Activated CD4-positive, alpha-beta T cell treated with anti-CD3 and anti-CD28 coated beads for 36 hours (primary cell): ENCODE data around the gene EIF2S3B. TPM values are rescaled to one million over a fixed set of nuclear protein-coding genes. Genes with fewer than 3 reads are reported as not detected.

Source experiments
- ATAC-seq: fragments of 200-7000 bp; cut with Tn5 transposase; one replicate; pipeline ENCODE4 v1.10.0; 2021; ENCODE audit warnings: mild to moderate bottlenecking, moderate library complexity
- CTCF ChIA-PET: fragments of 350-600 bp; sonication (Branson Sonifier 250); formaldehyde crosslinking; loops from one replicate; lab custom pipeline; 2021; ENCODE audit warnings: antibody characterized with exemption; lab: Charles Lee
- POLR2A ChIA-PET: fragments of 350-600 bp; sonication (Branson Sonifier 250); formaldehyde crosslinking; loops from one replicate; lab custom pipeline; 2021; ENCODE audit warnings: antibody characterized with exemption, inconsistent platforms; lab: Charles Lee
- DNase-seq: peaks from one replicate; pipeline ENCODE4 v3.0.0-alpha.2; 2020
- H3K27ac Mint-ChIP-seq: one replicate; pipeline ENCODE4 v1.8.0; 2021; ENCODE audit warnings: mixed read lengths
- H3K27me3 Mint-ChIP-seq: one replicate; pipeline ENCODE4 v1.8.0; 2021; ENCODE audit warnings: mixed read lengths
- H3K36me3 Mint-ChIP-seq: one replicate; pipeline ENCODE4 v1.8.0; 2021; ENCODE audit warnings: low read depth, mixed read lengths
- H3K4me1 Mint-ChIP-seq: one replicate; pipeline ENCODE4 v1.8.0; 2021; ENCODE audit warnings: mixed read lengths
- H3K4me3 Mint-ChIP-seq: one replicate; pipeline ENCODE4 v1.8.0; 2021; ENCODE audit warnings: mild to moderate bottlenecking, moderate library complexity, mixed read lengths
- H3K9me3 Mint-ChIP-seq: one replicate; pipeline ENCODE4 v1.8.0; 2021; ENCODE audit warnings: low read depth, mixed read lengths
- intact Hi-C, 2 experiments: fragments of 100-400 bp; cut with DNase I in 1 of 2; cut with micrococcal nuclease in 1 of 2; formaldehyde crosslinking; loops; one replicate each; pipeline versions ENCODE4 v1.14.2 to v1.15.1; 2022 to 2024; cut with DNase I, micrococcal nuclease
- total RNA-seq, 2 experiments: library from RNA; stranded (reverse); gene quantifications; one replicate each; pipeline ENCODE4 v1.2.3, GENCODE V29; 2021

Gene EIF2S3B
- total RNA-seq, 2 experiments from 2014 or later, result 1.3 to 1.8 TPM

GRCh38 chr12:10503460-10503859, 2.2 kb upstream of the EIF2S3B start:
- ATAC-seq (peak; percentile 66), DNase-seq (no peak)
- no peak overlapping the region for H3K4me3 Mint-ChIP-seq
- H3K9me3 Mint-ChIP-seq, result no peaks in the 10 kb centered on the region
- ChIA-PET CTCF (no interaction called here), POLR2A (no interaction called here)
- intact Hi-C loops, result loop anchor here in 1 of 2 experiments (5.0 kb wide), 1 partner anchor 266 kb away; no protein-coding TSS in a partner anchor
- H3K4me1 Mint-ChIP-seq, result peaks cover 15% of the 10 kb centered on the region
- no peaks in the 10 kb centered on the region for H3K36me3 Mint-ChIP-seq
- peaks cover 21% of the 10 kb centered on the region for H3K27me3 Mint-ChIP-seq
- no peak overlapping the region for H3K27ac Mint-ChIP-seq

DNA sequence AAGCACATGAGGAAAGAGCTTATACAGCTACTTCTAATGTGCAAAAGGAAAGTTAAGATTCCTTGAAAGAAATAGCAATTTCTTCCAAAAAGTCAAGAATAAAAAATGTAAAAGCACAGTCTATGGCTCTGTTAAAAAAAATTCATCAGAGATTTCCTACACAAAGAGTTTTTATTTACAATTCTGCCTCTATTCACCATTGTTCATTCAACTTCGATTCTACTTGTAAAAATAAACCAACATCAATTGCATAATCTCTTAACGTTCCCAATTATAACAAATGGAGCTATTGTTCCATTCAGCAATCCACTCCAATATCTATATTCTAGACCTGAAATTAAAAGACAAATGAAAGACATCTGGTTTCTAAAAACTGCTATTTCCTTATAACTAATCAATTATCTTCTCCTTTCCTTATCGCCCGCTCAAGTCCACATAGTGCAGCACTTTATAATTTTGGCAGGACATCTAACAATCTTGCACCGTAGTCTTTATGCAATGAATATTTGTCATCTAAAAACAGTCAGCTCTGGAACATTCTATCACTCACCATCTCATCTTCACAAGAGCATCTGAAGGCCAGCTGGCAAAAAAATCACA, 6.2 kb downstream of the EIF2S3B start:
- DNase-seq, result no peak
- Mint-ChIP-seq H3K27me3 (peaks cover 18% of the 10 kb centered on the region), H3K27ac (no peak overlapping the region), H3K36me3 (no peaks in the 10 kb centered on the region), H3K9me3 (no peaks in the 10 kb centered on the region), H3K4me3 (no peak overlapping the region), H3K4me1 (no peaks in the 10 kb centered on the region)
- intact Hi-C loops, result no loop called here
- ChIA-PET POLR2A (no interaction called here), CTCF (interaction anchor here (1.3 kb wide), 1 partner anchor 31 kb away, joined by 3 read pairs; no protein-coding TSS in a partner anchor)
- ATAC-seq, result no peak

- POLR2A ChIA-PET, result no interaction called here
- no peaks in the 10 kb centered on the region for H3K9me3 Mint-ChIP-seq
- ATAC-seq (no peak), DNase-seq (no peak)
- CTCF ChIA-PET, result interaction anchor here (1.1 to 1.3 kb wide), 2 partner anchors 32 to 239 kb away, joined by 3 read pairs; no protein-coding TSS in a partner anchor
- intact Hi-C loops, result no loop called here
- H3K4me1 Mint-ChIP-seq, result no peaks in the 10 kb centered on the region
- H3K27me3 Mint-ChIP-seq, result peaks cover 18% of the 10 kb centered on the region
- no peaks in the 10 kb centered on the region for H3K36me3 Mint-ChIP-seq
- no peak overlapping the region for H3K27ac Mint-ChIP-seq
- no peak overlapping the region for H3K4me3 Mint-ChIP-seq
Observed at GRCh38 chr12:10512798-10513197, 7.1 kb downstream of the EIF2S3B start.

GRCh38 chr12:10521555-10521954, 15.9 kb downstream of the EIF2S3B start:
- DNase-seq (no peak), ATAC-seq (no peak)
- H3K36me3 Mint-ChIP-seq, result no peaks in the 10 kb centered on the region
- intact Hi-C loops, result no loop called here
- H3K4me1 Mint-ChIP-seq, result no peaks in the 10 kb centered on the region
- H3K27ac Mint-ChIP-seq, result no peak overlapping the region
- no peaks in the 10 kb centered on the region for H3K9me3 Mint-ChIP-seq
- peaks cover 3% of the 10 kb centered on the region for H3K27me3 Mint-ChIP-seq
- ChIA-PET POLR2A (no interaction called here), CTCF (interaction anchor here (0.7 to 1.4 kb wide), 2 partner anchors 13 to 135 kb away, joined by 3 read pairs; no protein-coding TSS in a partner anchor)
- no peak overlapping the region for H3K4me3 Mint-ChIP-seq

DNA sequence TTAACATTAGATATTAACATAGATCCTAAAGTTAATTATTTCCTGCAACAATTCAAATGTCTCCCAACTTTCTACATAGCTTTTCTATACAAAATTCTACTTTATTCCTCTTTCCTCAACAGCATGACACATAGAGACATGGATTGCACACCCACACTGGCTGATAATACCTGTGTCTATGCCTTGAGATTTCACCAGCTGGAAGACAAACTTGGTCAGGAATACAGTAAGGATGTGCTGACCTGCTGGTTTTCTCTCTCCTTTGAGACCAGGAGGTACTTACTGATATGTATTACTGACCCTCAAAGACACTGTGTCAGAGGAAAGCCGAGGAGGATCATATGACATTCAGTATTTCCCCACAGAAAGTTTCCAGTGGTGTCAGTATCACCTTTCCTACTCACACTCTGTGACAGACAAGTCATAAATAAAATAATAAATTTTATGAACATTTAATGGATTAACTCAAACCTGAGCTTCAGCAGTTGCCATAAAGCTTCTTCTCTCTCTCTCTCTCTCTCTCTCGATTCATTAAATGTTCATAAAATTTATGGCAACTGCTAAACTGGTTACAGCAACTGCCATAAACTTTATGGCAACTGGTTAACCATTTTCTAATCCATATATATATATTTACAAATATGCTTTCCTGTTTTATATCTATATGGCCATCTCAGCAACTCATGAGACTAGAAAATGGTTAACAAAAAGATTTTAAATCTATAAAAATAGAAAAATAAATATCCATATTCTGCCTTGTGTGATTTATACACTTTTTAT, 22.7 kb downstream of the EIF2S3B start:
- CTCF ChIA-PET, result interaction anchor here (0.5 kb wide), 2 partner anchors 23 to 44 kb away, joined by 3 read pairs; partner anchors contain the start of gene EIF2S3B
- intact Hi-C loops, result no loop called here
- H3K27me3 Mint-ChIP-seq, result peaks cover 11% of the 10 kb centered on the region
- no peaks in the 10 kb centered on the region for H3K4me1 Mint-ChIP-seq
- DNase-seq, result no peak
- H3K36me3 Mint-ChIP-seq, result no peaks in the 10 kb centered on the region
- no peak overlapping the region for H3K27ac Mint-ChIP-seq
- ATAC-seq, result no peak
- POLR2A ChIA-PET, result no interaction called here
- no peaks in the 10 kb centered on the region for H3K9me3 Mint-ChIP-seq
- H3K4me3 Mint-ChIP-seq, result no peak overlapping the region

GRCh38 chr12:10529603-10530002, 23.9 kb downstream of the EIF2S3B start:
- no peak for ATAC-seq
- Mint-ChIP-seq H3K27me3 (peaks cover 12% of the 10 kb centered on the region), H3K9me3 (no peaks in the 10 kb centered on the region), H3K4me1 (no peaks in the 10 kb centered on the region), H3K27ac (no peak overlapping the region), H3K36me3 (no peaks in the 10 kb centered on the region), H3K4me3 (no peak overlapping the region)
- POLR2A ChIA-PET, result no interaction called here
- DNase-seq, result no peak
- intact Hi-C loops, result no loop called here
- CTCF ChIA-PET, result no interaction called here

DNA sequence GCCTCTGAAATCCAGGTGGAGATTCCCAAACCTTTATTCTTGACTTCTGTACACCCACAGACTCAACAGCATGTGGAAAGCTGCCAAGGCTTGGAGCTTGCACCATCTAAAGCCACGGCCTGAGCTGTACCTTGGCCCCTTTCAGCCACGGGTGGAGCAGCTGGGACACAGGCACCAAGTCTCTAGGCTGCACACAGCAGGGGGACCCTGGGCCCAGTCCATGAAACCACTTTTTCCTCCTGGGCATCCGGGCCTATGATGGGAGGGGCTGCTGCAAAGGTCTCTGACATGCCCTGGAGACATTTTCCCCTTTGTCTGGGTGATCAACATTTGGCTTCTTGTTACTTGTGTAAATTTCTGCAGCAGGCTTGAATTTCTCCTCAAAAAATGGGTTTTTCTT, 32.0 kb downstream of the EIF2S3B start:
- DNase-seq (no peak), ATAC-seq (no peak)
- intact Hi-C loops, result no loop called here
- H3K27me3 Mint-ChIP-seq, result peaks cover 38% of the 10 kb centered on the region
- no peaks in the 10 kb centered on the region for H3K36me3 Mint-ChIP-seq
- POLR2A ChIA-PET, result no interaction called here
- CTCF ChIA-PET, result interaction anchor here (1.3 kb wide), 1 partner anchor 137 kb away, joined by 3 read pairs; no protein-coding TSS in a partner anchor
- no peak overlapping the region for H3K4me3 Mint-ChIP-seq
- peaks cover 13% of the 10 kb centered on the region for H3K4me1 Mint-ChIP-seq
- H3K9me3 Mint-ChIP-seq, result no peaks in the 10 kb centered on the region
- H3K27ac Mint-ChIP-seq, result no peak overlapping the region

DNA sequence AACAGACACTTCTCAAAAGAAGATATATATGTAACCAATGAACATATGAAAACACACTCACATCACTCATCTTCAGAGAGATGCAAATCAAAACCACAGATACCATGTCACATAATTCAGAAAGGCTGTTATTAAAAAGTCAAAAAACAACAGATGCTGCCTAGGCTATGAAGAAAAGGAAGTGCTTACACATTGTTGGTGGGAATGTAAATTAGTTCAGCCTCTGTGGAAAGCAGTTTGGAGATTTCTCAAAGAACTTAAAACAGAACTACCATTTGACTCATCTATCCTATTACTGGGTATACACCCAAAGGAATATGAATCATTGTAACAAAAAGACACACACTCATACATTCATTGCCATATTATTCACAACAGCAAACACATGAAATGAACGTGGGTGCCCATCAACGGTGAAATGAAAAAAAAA, 35.1 kb downstream of the EIF2S3B start:
- intact Hi-C loops, result loop anchor here (1.0 to 5.0 kb wide), 9 partner anchors 42 to 1298 kb away; partner anchors contain the start of genes GABARAPL1 (in 2 of the 2), MAGOHB (in 1 of the 2) and STYK1 (in 1 of the 2)

GRCh38 chr12:10543499-10543898, 37.8 kb downstream of the EIF2S3B start:
- Mint-ChIP-seq H3K27me3 (peaks cover 30% of the 10 kb centered on the region), H3K9me3 (no peaks in the 10 kb centered on the region), H3K4me3 (no peak overlapping the region), H3K27ac (no peak overlapping the region), H3K36me3 (no peaks in the 10 kb centered on the region), H3K4me1 (peaks cover 13% of the 10 kb centered on the region)
- ChIA-PET POLR2A (no interaction called here), CTCF (no interaction called here)
- ATAC-seq (no peak), DNase-seq (peak; percentile 64)
- intact Hi-C loops, result loop anchor here in 1 of 2 experiments (5.0 kb wide), 1 partner anchor 1301 kb away; no protein-coding TSS in a partner anchor

More for the DNA sequence above, 35.1 kb downstream of the EIF2S3B start:
- Mint-ChIP-seq H3K4me1 (peaks cover 13% of the 10 kb centered on the region), H3K27ac (peak overlapping the region; percentile 26), H3K9me3 (no peaks in the 10 kb centered on the region), H3K36me3 (no peaks in the 10 kb centered on the region), H3K4me3 (no peak overlapping the region), H3K27me3 (peaks cover 42% of the 10 kb centered on the region)
- CTCF ChIA-PET, result interaction anchor here (0.7 kb wide), 1 partner anchor 340 kb away, joined by 3 read pairs; no protein-coding TSS in a partner anchor
- POLR2A ChIA-PET, result interaction anchor here (0.7 kb wide), 2 partner anchors 782 to 1895 kb away, joined by 4 read pairs; no protein-coding TSS in a partner anchor
- ATAC-seq, result peak; percentile 95
- no peak for DNase-seq

DNA sequence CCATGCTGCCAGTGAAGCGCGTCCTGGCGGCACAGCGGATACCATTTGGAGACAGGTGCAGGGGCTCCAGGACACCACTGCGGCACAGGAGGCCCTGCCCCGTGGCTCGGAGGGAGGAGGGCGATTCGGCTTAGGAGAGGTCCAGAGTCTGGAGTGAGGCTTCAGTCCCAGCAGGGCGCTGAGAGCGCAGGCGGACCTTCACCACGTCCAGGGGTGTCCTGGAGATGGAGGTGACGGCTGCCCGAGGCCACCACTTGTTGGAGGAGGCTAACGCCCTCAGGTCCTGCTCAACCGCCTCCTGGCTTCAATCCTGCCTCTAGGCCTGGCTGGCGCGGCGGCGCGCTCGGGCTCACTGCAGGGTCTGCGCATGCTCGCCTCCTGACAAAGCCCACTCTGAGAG, 45.7 kb downstream of the EIF2S3B start:
- Mint-ChIP-seq H3K27me3 (peaks cover 8% of the 10 kb centered on the region), H3K4me1 (peaks cover 7% of the 10 kb centered on the region), H3K4me3 (no peak overlapping the region), H3K36me3 (no peaks in the 10 kb centered on the region), H3K27ac (no peak overlapping the region), H3K9me3 (no peaks in the 10 kb centered on the region)
- DNase-seq (no peak), ATAC-seq (no peak)
- ChIA-PET POLR2A (no interaction called here), CTCF (no interaction called here)
- intact Hi-C loops, result no loop called here

GRCh38 chr12:10553148-10553547, 47.5 kb downstream of the EIF2S3B start:
- ChIA-PET CTCF (interaction anchor here (1.1 kb wide), 1 partner anchor 9 kb away, joined by 5 read pairs; no protein-coding TSS in a partner anchor), POLR2A (no interaction called here)
- Mint-ChIP-seq H3K36me3 (no peaks in the 10 kb centered on the region), H3K27me3 (peaks cover 13% of the 10 kb centered on the region), H3K4me1 (peaks cover 7% of the 10 kb centered on the region), H3K4me3 (no peak overlapping the region), H3K9me3 (no peaks in the 10 kb centered on the region), H3K27ac (no peak overlapping the region)
- DNase-seq (no peak), ATAC-seq (no peak)
- intact Hi-C loops, result no loop called here
